GM12875 (cell line): Measurements from ENCODE around the gene C10orf53.

Experiments used
- H3K4me3 ChIP-seq: one replicate; pipeline ENCODE4 v1.5.1; 2011; ENCODE audit warnings: low read depth, low read length, control low read depth
- CTCF ChIP-seq: IDR thresholded peaks from 2 replicates; pipeline ENCODE4 v1.5.1; 2011; ENCODE audit warnings: low read depth, mild to moderate bottlenecking, control low read depth, inconsistent platforms, low read length, moderate library complexity, borderline replicate concordance; ENCODE audit not compliant: insufficient read depth

C10orf53 gene

DNA sequence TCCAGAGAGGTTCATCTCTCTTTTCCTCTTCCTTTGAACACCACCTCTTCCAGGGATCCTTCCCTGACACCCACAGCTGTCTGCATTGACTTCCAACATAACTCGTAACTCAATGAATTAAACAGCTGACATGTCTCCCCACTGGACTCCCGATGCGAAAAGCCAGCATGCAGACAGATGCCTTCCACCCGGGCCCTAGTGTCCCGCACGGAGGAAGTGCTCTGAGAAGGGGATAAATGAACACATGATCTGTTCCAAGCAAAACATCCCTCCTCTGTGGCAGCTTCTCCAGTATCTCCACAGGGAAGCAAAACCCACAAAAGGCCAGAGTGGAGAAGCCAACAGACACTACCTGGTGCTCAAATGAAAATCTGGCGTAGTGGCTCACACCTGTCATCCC, 54.4 kb downstream of the C10orf53 start:
- no peak overlapping the region for H3K4me3 ChIP-seq
- TF ChIP-seq CTCF: no peak

DNA sequence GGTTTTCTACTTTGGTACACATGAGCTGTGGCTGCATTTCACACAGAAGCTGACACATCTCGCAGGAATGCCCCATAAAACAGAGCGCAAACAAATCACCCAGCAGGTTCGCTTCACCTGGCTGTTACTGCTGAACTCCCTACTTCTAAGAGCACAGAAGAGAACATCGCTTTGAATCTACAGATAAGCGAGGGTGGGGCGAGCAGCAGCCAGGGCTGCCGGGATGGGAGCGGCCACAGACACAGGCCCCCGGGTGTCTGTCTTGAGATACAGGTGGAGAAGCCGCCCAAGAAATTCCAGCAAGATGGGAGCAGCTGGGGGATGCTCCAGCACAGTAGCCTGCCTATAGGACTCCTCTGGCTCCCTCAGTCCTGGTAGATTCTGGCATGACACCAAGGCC, 55.2 kb downstream of the C10orf53 start:
- H3K4me3 ChIP-seq: no peak overlapping the region
- no peak for TF ChIP-seq CTCF

DNA sequence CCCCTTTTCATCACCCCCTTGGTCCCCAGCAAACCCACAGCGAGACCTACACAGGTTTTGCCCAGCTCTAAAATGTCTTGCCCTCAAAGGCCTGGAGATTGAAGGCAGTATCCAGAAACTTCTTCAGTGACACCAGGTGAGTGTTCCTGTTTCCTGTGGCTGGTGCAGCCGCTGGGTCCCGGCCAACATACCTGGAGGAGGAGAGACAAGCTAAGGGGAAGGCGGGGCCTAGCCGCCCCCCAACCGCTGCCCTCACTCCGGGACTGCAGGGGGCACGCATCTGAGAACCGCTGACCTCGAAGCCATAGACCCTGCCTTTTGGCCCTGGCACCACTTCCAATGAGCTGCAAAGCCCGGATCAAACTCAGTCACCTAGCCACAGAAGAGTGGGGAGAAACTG, 55.7 kb downstream of the C10orf53 start:
- no peak for TF ChIP-seq CTCF
- no peak overlapping the region for H3K4me3 ChIP-seq

GRCh38 chr10:49735848-49736563, 56.6 kb downstream of the C10orf53 start:
- no peak overlapping the region for H3K4me3 ChIP-seq
- TF ChIP-seq CTCF: no peak

- H3K4me3 ChIP-seq: no peak overlapping the region
- TF ChIP-seq CTCF: no peak
Observed at GRCh38 chr10:49736564-49737113, 57.2 kb downstream of the C10orf53 start.

GRCh38 chr10:49737474-49738201, 58.2 kb downstream of the C10orf53 start:
- no peak for TF ChIP-seq CTCF
- no peak overlapping the region for H3K4me3 ChIP-seq
